Activated CD4-positive, alpha-beta T cell treated with anti-CD3 and anti-CD28 coated beads for 36 hours (primary cell): Measurements from ENCODE around the gene VRK2. TPM values are rescaled to one million over a fixed set of nuclear protein-coding genes. Genes with fewer than 3 reads are reported as not detected.
"Not testable (repeated sequence)": the region's sequence is repeated elsewhere in the genome, so short reads cannot be mapped to it uniquely, and the experiment has no call there.

ENCODE experiments used
- ATAC-seq: fragments of 200-7000 bp; cut with Tn5 transposase; one replicate; pipeline ENCODE4 v1.10.0; 2021; ENCODE audit warnings: mild to moderate bottlenecking, moderate library complexity
- CTCF ChIA-PET: fragments of 350-600 bp; sonication (Branson Sonifier 250); formaldehyde crosslinking; loops from one replicate; lab custom pipeline; 2021; ENCODE audit warnings: antibody characterized with exemption; lab: Charles Lee
- POLR2A ChIA-PET: fragments of 350-600 bp; sonication (Branson Sonifier 250); formaldehyde crosslinking; loops from one replicate; lab custom pipeline; 2021; ENCODE audit warnings: antibody characterized with exemption, inconsistent platforms; lab: Charles Lee
- DNase-seq: peaks from one replicate; pipeline ENCODE4 v3.0.0-alpha.2; 2020
- H3K27ac Mint-ChIP-seq: one replicate; pipeline ENCODE4 v1.8.0; 2021; ENCODE audit warnings: mixed read lengths
- H3K27me3 Mint-ChIP-seq: one replicate; pipeline ENCODE4 v1.8.0; 2021; ENCODE audit warnings: mixed read lengths
- H3K36me3 Mint-ChIP-seq: one replicate; pipeline ENCODE4 v1.8.0; 2021; ENCODE audit warnings: low read depth, mixed read lengths
- H3K4me1 Mint-ChIP-seq: one replicate; pipeline ENCODE4 v1.8.0; 2021; ENCODE audit warnings: mixed read lengths
- H3K4me3 Mint-ChIP-seq: one replicate; pipeline ENCODE4 v1.8.0; 2021; ENCODE audit warnings: mild to moderate bottlenecking, moderate library complexity, mixed read lengths
- H3K9me3 Mint-ChIP-seq: one replicate; pipeline ENCODE4 v1.8.0; 2021; ENCODE audit warnings: low read depth, mixed read lengths
- intact Hi-C, 2 experiments: fragments of 100-400 bp; cut with DNase I in 1 of 2; cut with micrococcal nuclease in 1 of 2; formaldehyde crosslinking; loops; one replicate each; pipeline versions ENCODE4 v1.14.2 to v1.15.1; 2022 to 2024; cut with DNase I, micrococcal nuclease
- total RNA-seq, 2 experiments: library from RNA; stranded (reverse); gene quantifications; one replicate each; pipeline ENCODE4 v1.2.3, GENCODE V29; 2021

VRK2 gene
- total RNA-seq, 2 experiments from 2014 or later = 22.1 to 28.4 TPM

GRCh38 chr2:58170334-58170933 is 123.8 kb downstream of the VRK2 start:
- DNase-seq, H3K27me3 Mint-ChIP-seq, intact Hi-C loops, ATAC-seq, CTCF ChIA-PET, H3K4me3 Mint-ChIP-seq, H3K27ac Mint-ChIP-seq, H3K4me1 Mint-ChIP-seq, POLR2A ChIA-PET: not testable (repeated sequence)
- peaks cover 43% of the 10 kb centered on the region for H3K36me3 Mint-ChIP-seq
- peaks cover 21% of the 10 kb centered on the region for H3K9me3 Mint-ChIP-seq

GRCh38 chr2:58171831-58172230 is 125.2 kb downstream of the VRK2 start:
- H3K4me3 Mint-ChIP-seq, intact Hi-C loops, POLR2A ChIA-PET, DNase-seq, H3K4me1 Mint-ChIP-seq, H3K27me3 Mint-ChIP-seq, ATAC-seq, CTCF ChIA-PET, H3K27ac Mint-ChIP-seq: not testable (repeated sequence)
- H3K36me3 Mint-ChIP-seq = peaks cover 43% of the 10 kb centered on the region
- H3K9me3 Mint-ChIP-seq = peaks cover 21% of the 10 kb centered on the region

GRCh38 chr2:58177187-58177586 is 130.6 kb downstream of the VRK2 start:
- peaks cover 11% of the 10 kb centered on the region for H3K9me3 Mint-ChIP-seq
- H3K4me3 Mint-ChIP-seq, CTCF ChIA-PET, intact Hi-C loops, ATAC-seq, H3K4me1 Mint-ChIP-seq, POLR2A ChIA-PET, H3K27ac Mint-ChIP-seq, H3K27me3 Mint-ChIP-seq, DNase-seq: not testable (repeated sequence)
- peaks cover 25% of the 10 kb centered on the region for H3K36me3 Mint-ChIP-seq

GRCh38 chr2:58180175-58180574 is 133.6 kb downstream of the VRK2 start:
- H3K4me3 Mint-ChIP-seq, ATAC-seq, H3K9me3 Mint-ChIP-seq, H3K27ac Mint-ChIP-seq, H3K4me1 Mint-ChIP-seq, DNase-seq, CTCF ChIA-PET, POLR2A ChIA-PET, intact Hi-C loops, H3K27me3 Mint-ChIP-seq: not testable (repeated sequence)
- H3K36me3 Mint-ChIP-seq = peaks cover 10% of the 10 kb centered on the region

GRCh38 chr2:58180635-58181034 is 134.0 kb downstream of the VRK2 start:
- intact Hi-C loops = no loop called here
- DNase-seq (no peak), ATAC-seq (no peak)
- no peaks in the 10 kb centered on the region for H3K4me1 Mint-ChIP-seq
- no peak overlapping the region for H3K27ac Mint-ChIP-seq
- H3K9me3 Mint-ChIP-seq = peaks cover 5% of the 10 kb centered on the region
- H3K27me3 Mint-ChIP-seq = no peaks in the 10 kb centered on the region
- ChIA-PET CTCF (no interaction called here), POLR2A (no interaction called here)
- peaks cover 10% of the 10 kb centered on the region for H3K36me3 Mint-ChIP-seq
- H3K4me3 Mint-ChIP-seq = no peak overlapping the region

GRCh38 chr2:58182527-58182926 is 135.9 kb downstream of the VRK2 start:
- ChIA-PET CTCF (interaction anchor here (0.7 kb wide), 1 partner anchor 238 kb away, joined by 3 read pairs; no protein-coding TSS in a partner anchor), POLR2A (no interaction called here)
- Mint-ChIP-seq H3K9me3 (peaks cover 5% of the 10 kb centered on the region), H3K27ac (no peak overlapping the region), H3K4me3 (no peak overlapping the region), H3K36me3 (peaks cover 12% of the 10 kb centered on the region), H3K27me3 (no peaks in the 10 kb centered on the region), H3K4me1 (no peaks in the 10 kb centered on the region)
- intact Hi-C loops = no loop called here
- ATAC-seq = no peak
- DNase-seq = no peak

- no peak for ATAC-seq
- no peaks in the 10 kb centered on the region for H3K4me1 Mint-ChIP-seq
- no peak overlapping the region for H3K4me3 Mint-ChIP-seq
- H3K36me3 Mint-ChIP-seq = peaks cover 2% of the 10 kb centered on the region
- no peak overlapping the region for H3K27ac Mint-ChIP-seq
- no peak for DNase-seq
- no peaks in the 10 kb centered on the region for H3K9me3 Mint-ChIP-seq
- CTCF ChIA-PET = interaction anchor here (0.6 kb wide), 1 partner anchor 1369 kb away, joined by 3 read pairs; no protein-coding TSS in a partner anchor
- intact Hi-C loops = no loop called here
- POLR2A ChIA-PET = no interaction called here
- no peaks in the 10 kb centered on the region for H3K27me3 Mint-ChIP-seq
Measured at GRCh38 chr2:58186501-58186900, 139.9 kb downstream of the VRK2 start.

- ATAC-seq, H3K4me1 Mint-ChIP-seq, H3K4me3 Mint-ChIP-seq, POLR2A ChIA-PET, DNase-seq, H3K9me3 Mint-ChIP-seq, intact Hi-C loops, H3K36me3 Mint-ChIP-seq, H3K27ac Mint-ChIP-seq, H3K27me3 Mint-ChIP-seq: not testable (repeated sequence)
- CTCF ChIA-PET = interaction anchor here (0.6 kb wide), 1 partner anchor 1370 kb away, joined by 3 read pairs; no protein-coding TSS in a partner anchor
Measured at GRCh38 chr2:58187022-58187421, 140.4 kb downstream of the VRK2 start.

- peaks cover 5% of the 10 kb centered on the region for H3K36me3 Mint-ChIP-seq
- POLR2A ChIA-PET = no interaction called here
- H3K9me3 Mint-ChIP-seq = no peaks in the 10 kb centered on the region
- no peaks in the 10 kb centered on the region for H3K27me3 Mint-ChIP-seq
- H3K27ac Mint-ChIP-seq = no peak overlapping the region
- DNase-seq = no peak
- no peaks in the 10 kb centered on the region for H3K4me1 Mint-ChIP-seq
- H3K4me3 Mint-ChIP-seq = no peak overlapping the region
- intact Hi-C loops = no loop called here
- CTCF ChIA-PET = no interaction called here
- no peak for ATAC-seq
Measured at GRCh38 chr2:58194458-58194857, 147.9 kb downstream of the VRK2 start.

- POLR2A ChIA-PET = no interaction called here
- no peak overlapping the region for H3K4me3 Mint-ChIP-seq
- peaks cover 5% of the 10 kb centered on the region for H3K36me3 Mint-ChIP-seq
- no peaks in the 10 kb centered on the region for H3K4me1 Mint-ChIP-seq
- ATAC-seq = no peak
- DNase-seq = no peak
- H3K9me3 Mint-ChIP-seq = no peaks in the 10 kb centered on the region
- CTCF ChIA-PET = no interaction called here
- intact Hi-C loops = no loop called here
- no peak overlapping the region for H3K27ac Mint-ChIP-seq
- no peaks in the 10 kb centered on the region for H3K27me3 Mint-ChIP-seq
Measured at GRCh38 chr2:58195662-58196061, 149.1 kb downstream of the VRK2 start.

- ATAC-seq (no peak), DNase-seq (no peak)
- intact Hi-C loops = no loop called here
- Mint-ChIP-seq H3K27ac (no peak overlapping the region), H3K4me3 (no peak overlapping the region), H3K4me1 (no peaks in the 10 kb centered on the region), H3K27me3 (no peaks in the 10 kb centered on the region), H3K9me3 (no peaks in the 10 kb centered on the region), H3K36me3 (peaks cover 5% of the 10 kb centered on the region)
- ChIA-PET CTCF (no interaction called here), POLR2A (no interaction called here)
Measured at GRCh38 chr2:58197894-58198293, 151.3 kb downstream of the VRK2 start.

GRCh38 chr2:58202404-58202803 is 155.8 kb downstream of the VRK2 start:
- ChIA-PET CTCF (no interaction called here), POLR2A (interaction anchor here (0.6 kb wide), 1 partner anchor 149 kb away, joined by 5 read pairs; no protein-coding TSS in a partner anchor)
- Mint-ChIP-seq H3K4me1 (no peaks in the 10 kb centered on the region), H3K27ac (no peak overlapping the region), H3K4me3 (no peak overlapping the region), H3K9me3 (no peaks in the 10 kb centered on the region), H3K36me3 (peaks cover 4% of the 10 kb centered on the region), H3K27me3 (no peaks in the 10 kb centered on the region)
- DNase-seq = no peak
- intact Hi-C loops = no loop called here
- no peak for ATAC-seq
